CD4-positive, alpha-beta memory T cell (primary cell): ENCODE measurements around the gene GLP1R. TPM values are rescaled to one million over a fixed set of nuclear protein-coding genes. Genes with fewer than 3 reads are reported as not detected.

ENCODE experiments used
- polyA plus RNA-seq, 2 donors: library from polyadenylated mRNA; unstranded; fragments of 300-500 nt; fragmentation: Illumina TruSeq; gene quantifications; one replicate each; pipeline ENCODE4 v1.2.3, GENCODE V29; 2021
- total RNA-seq, 2 experiments: library from RNA; stranded (reverse); gene quantifications; one replicate each; pipeline ENCODE4 v1.2.3, GENCODE V29; 2021

GLP1R gene
- total and polyA plus RNA-seq, 4 experiments from 2014 or later = not detected

Other genes with a start within 250 kb of the GLP1R start
- 10 to 100 TPM; 21.6 to 22.4 TPM for gene SAYSD1, start 66.4 kb downstream of the GLP1R start, total RNA-seq
- 10 to 100 TPM; 14.0 to 20.2 TPM for gene SAYSD1, start 66.4 kb downstream of the GLP1R start, polyA plus RNA-seq
- under 1 TPM; 0.79 to 0.83 TPM for gene KCNK5, start 180.7 kb downstream of the GLP1R start, total RNA-seq
- under 1 TPM in 1 of 2 donors, not detected in 1; 0.17 TPM for gene KCNK5, start 180.7 kb downstream of the GLP1R start, polyA plus RNA-seq